Measurements from ENCODE around the gene KRT24. TPM values are rescaled to one million over a fixed set of nuclear protein-coding genes. Genes with fewer than 3 reads are reported as not detected.

KRT24 gene
- total and polyA plus RNA-seq, 2 donors (not counting 3 experiments of a cell fraction or from before 2014, with no cell fraction given): not detected

DNA sequence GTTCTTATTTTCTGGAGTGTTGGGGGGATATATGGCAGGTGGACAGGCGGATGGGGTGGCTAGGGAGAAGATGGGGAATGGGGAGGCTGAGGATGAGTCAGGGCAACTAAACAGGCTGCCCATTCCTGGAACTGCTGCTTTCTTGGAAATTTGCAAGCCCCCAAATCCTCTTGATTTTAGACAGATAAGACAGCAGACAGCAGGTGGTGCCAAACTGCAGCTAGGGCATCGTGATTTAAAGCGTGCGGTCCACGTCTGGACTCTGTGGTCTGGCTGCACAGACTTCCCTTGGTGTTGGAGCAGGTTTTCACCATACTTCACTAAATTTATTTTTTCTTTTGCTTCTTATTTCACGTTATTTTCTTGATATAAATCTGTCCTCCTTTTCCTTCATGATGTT, 10.9 kb upstream of the KRT24 start:
- H3K4me2 ChIP-seq (ENCODE audit: insufficient read depth, low read length): no peak overlapping the region
- FAIRE-seq (no peak), DNase-seq (ENCODE audit: low read depth, low spot score) (no peak)
- H3K4me3 ChIP-seq (replicated peaks in 1 of 3; ENCODE audit: insufficient read depth in 1 of 3, low read depth in 1 of 3, low read length in 3 of 3): no peak overlapping the region
- no peaks in the 10 kb centered on the region for H3K36me3 ChIP-seq (ENCODE audit: control insufficient read depth in 2 of 2, extremely low read depth in 1 of 2, insufficient read depth in 2 of 2, low read length in 2 of 2)
- H3K9me1 ChIP-seq (replicated peaks; ENCODE audit: control insufficient read depth, extremely low read depth, insufficient read depth, low read length): no peaks in the 10 kb centered on the region
- dilution Hi-C loops (cut with MboI; ENCODE audit: extremely low pct_ligation_motif_present, low sequenced_read_pairs): no loop called here
- H3K27me3 ChIP-seq (ENCODE audit: control insufficient read depth in 2 of 2, insufficient read depth in 2 of 2, low read length in 2 of 2): peaks cover 0 to 2% of the 10 kb centered on the region in 2 experiments
- H3K79me2 ChIP-seq (ENCODE audit: control insufficient read depth, insufficient read depth, low read length): no peaks in the 10 kb centered on the region
- POLR2A ChIA-PET: no interaction called here
- H3K9me3 ChIP-seq (replicated peaks; ENCODE audit: control insufficient read depth, insufficient read depth, low read length): no peaks in the 10 kb centered on the region
- TF ChIP-seq JUN (IDR thresholded peaks at IDR 0.05; ENCODE audit: borderline replicate concordance, insufficient read depth, insufficient read length, low read depth) (no peak), POLR2A (IDR thresholded peaks at IDR 0.05; ENCODE audit: low read depth, low read length) (no peak), GATA2 (IDR thresholded peaks at IDR 0.05; ENCODE audit: insufficient read depth, insufficient read length, low read depth, low read length) (no peak), POLR2AphosphoS5 (IDR thresholded peaks at IDR 0.05; ENCODE audit: insufficient read depth, low read depth, low read length) (no peak), EZH2 (IDR thresholded peaks at IDR 0.05; ENCODE audit: borderline replicate concordance, low read depth, low read length, severe bottlenecking) (no peak), FOS (IDR thresholded peaks at IDR 0.05; ENCODE audit: borderline replicate concordance, insufficient read depth, low read length) (no peak), MYC (IDR thresholded peaks at IDR 0.05; ENCODE audit: low read depth, low read length) (no peak)
- TF ChIP-seq, protein P1, sequence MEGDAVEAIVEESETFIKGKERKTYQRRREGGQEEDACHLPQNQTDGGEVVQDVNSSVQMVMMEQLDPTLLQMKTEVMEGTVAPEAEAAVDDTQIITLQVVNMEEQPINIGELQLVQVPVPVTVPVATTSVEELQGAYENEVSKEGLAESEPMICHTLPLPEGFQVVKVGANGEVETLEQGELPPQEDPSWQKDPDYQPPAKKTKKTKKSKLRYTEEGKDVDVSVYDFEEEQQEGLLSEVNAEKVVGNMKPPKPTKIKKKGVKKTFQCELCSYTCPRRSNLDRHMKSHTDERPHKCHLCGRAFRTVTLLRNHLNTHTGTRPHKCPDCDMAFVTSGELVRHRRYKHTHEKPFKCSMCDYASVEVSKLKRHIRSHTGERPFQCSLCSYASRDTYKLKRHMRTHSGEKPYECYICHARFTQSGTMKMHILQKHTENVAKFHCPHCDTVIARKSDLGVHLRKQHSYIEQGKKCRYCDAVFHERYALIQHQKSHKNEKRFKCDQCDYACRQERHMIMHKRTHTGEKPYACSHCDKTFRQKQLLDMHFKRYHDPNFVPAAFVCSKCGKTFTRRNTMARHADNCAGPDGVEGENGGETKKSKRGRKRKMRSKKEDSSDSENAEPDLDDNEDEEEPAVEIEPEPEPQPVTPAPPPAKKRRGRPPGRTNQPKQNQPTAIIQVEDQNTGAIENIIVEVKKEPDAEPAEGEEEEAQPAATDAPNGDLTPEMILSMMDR (IDR thresholded peaks at IDR 0.05; ENCODE audit: extremely low read depth in 1 of 2, insufficient read depth in 1 of 2, low read depth in 1 of 2, low read length in 2 of 2): no peak
- TF ChIP-seq, protein P2, sequence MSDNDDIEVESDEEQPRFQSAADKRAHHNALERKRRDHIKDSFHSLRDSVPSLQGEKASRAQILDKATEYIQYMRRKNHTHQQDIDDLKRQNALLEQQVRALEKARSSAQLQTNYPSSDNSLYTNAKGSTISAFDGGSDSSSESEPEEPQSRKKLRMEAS (IDR thresholded peaks at IDR 0.05; ENCODE audit: insufficient read depth, insufficient read length): no peak
- no peak overlapping the region for H3K27ac ChIP-seq (ENCODE audit: insufficient read depth, low read depth, low read length)
- intact Hi-C loops (cut with micrococcal nuclease): no loop called here
- no peaks in the 10 kb centered on the region for H4K20me1 ChIP-seq (replicated peaks; ENCODE audit: control insufficient read depth, extremely low read depth, insufficient read depth, low read length)
- no peak overlapping the region for H3K9ac ChIP-seq (replicated peaks; ENCODE audit: extremely low read depth, insufficient read depth, low read length)
- no peak overlapping the region for H2AFZ ChIP-seq (ENCODE audit: low read depth, low read length)
- no TSS peak for BruUV-seq (replicated peaks)
- CTCF ChIA-PET: no interaction called here
- no peaks in the 10 kb centered on the region for H3K4me1 ChIP-seq (ENCODE audit: control insufficient read depth, extremely low read depth, insufficient read depth, low read length)

Measured in endothelial cell of umbilical vein (primary cell).